OCI-LY1 (cell line): ENCODE measurements around the gene CEP19.

Experiments used
- H2AFZ ChIP-seq: fragments of 200-600 bp; sonication (generic), shearing (Covaris generic); 2 replicates; pipeline ENCODE4 v1.6.0; 2014; ENCODE audit warnings: antibody characterized with exemption, mild to moderate bottlenecking, low read length
- H3F3A ChIP-seq: fragments of 200-600 bp; sonication (generic), shearing (Covaris generic); 2 replicates; pipeline ENCODE4 v1.6.0; 2014; ENCODE audit warnings: mild to moderate bottlenecking, antibody characterized with exemption, low read length, moderate library complexity; ENCODE audit not compliant: insufficient read depth
- H3K27ac ChIP-seq: fragments of 200-600 bp; sonication (generic); 2 replicates; pipeline ENCODE4 v1.5.1; 2014; ENCODE audit warnings: low read length, mixed run types, mild to moderate bottlenecking, low read depth; ENCODE audit not compliant: poor library complexity, severe bottlenecking
- H3K27me3 ChIP-seq: fragments of 200-600 bp; sonication (generic); 2 replicates; pipeline ENCODE4 v1.6.0; 2014; ENCODE audit warnings: antibody characterized with exemption, mild to moderate bottlenecking, low read length, moderate library complexity; ENCODE audit not compliant: insufficient read depth
- H3K36me3 ChIP-seq: fragments of 200-600 bp; sonication (generic); 2 replicates; pipeline ENCODE4 v1.6.1; 2014; ENCODE audit warnings: mild to moderate bottlenecking, antibody characterized with exemption, low read length, moderate library complexity, mixed read lengths; ENCODE audit not compliant: insufficient read depth
- H3K4me1 ChIP-seq: fragments of 200-600 bp; sonication (generic); 2 replicates; pipeline ENCODE4 v1.5.1; 2014; ENCODE audit warnings: mild to moderate bottlenecking, low read length, moderate library complexity; ENCODE audit not compliant: insufficient read depth, severe bottlenecking
- H3K4me2 ChIP-seq: fragments of 200-600 bp; sonication (generic), shearing (Covaris generic); 2 replicates; pipeline ENCODE4 v1.6.1; 2014; ENCODE audit warnings: low read length
- H3K4me3 ChIP-seq: fragments of 200-600 bp; sonication (generic); 2 replicates; pipeline ENCODE4 v1.5.1; 2014; ENCODE audit warnings: low read length, low read depth, mild to moderate bottlenecking, mixed read lengths; ENCODE audit not compliant: poor library complexity, severe bottlenecking
- H3K79me2 ChIP-seq: fragments of 200-600 bp; shearing (Covaris generic); 2 replicates; pipeline ENCODE4 v1.6.1; 2016; ENCODE audit warnings: mixed run types, low read length, mixed read lengths; ENCODE audit not compliant: insufficient read depth
- H3K9ac ChIP-seq: fragments of 200-600 bp; sonication (generic), shearing (Covaris generic); 2 replicates; pipeline ENCODE4 v1.6.1; 2014; ENCODE audit warnings: mild to moderate bottlenecking, low read length, mixed read lengths
- H3K9me2 ChIP-seq: fragments of 200-600 bp; sonication (generic), shearing (Covaris generic); 2 replicates; pipeline ENCODE4 v1.6.1; 2014; ENCODE audit warnings: low read depth, mild to moderate bottlenecking, low read length, mixed read lengths
- H3K9me3 ChIP-seq: fragments of 200-600 bp; shearing (Covaris generic); 2 replicates; pipeline ENCODE4 v1.6.1; 2014; ENCODE audit warnings: low read length, mixed read lengths
- H4K20me1 ChIP-seq: fragments of 200-600 bp; sonication (generic), shearing (Covaris generic); 2 replicates; pipeline ENCODE4 v1.6.0; 2016; ENCODE audit warnings: mild to moderate bottlenecking, low read length; ENCODE audit not compliant: insufficient read depth
- EZH2 ChIP-seq: fragments of 200-600 bp; sonication (generic), shearing (Covaris generic); IDR thresholded peaks from 2 replicates; pipeline ENCODE4 v1.8.0; 2017; ENCODE audit warnings: borderline replicate concordance, mixed run types, mild to moderate bottlenecking, antibody characterized with exemption, low read length, moderate library complexity, mixed read lengths
- TF ChIP-seq, protein P1 (sequence below): fragments of 200-600 bp; sonication (generic), shearing (Covaris generic); IDR thresholded peaks from 2 replicates; pipeline ENCODE4 v1.5.1; 2017; ENCODE audit warnings: mild to moderate bottlenecking, antibody characterized with exemption, low read length, moderate library complexity, mixed read lengths

Gene CEP19

DNA sequence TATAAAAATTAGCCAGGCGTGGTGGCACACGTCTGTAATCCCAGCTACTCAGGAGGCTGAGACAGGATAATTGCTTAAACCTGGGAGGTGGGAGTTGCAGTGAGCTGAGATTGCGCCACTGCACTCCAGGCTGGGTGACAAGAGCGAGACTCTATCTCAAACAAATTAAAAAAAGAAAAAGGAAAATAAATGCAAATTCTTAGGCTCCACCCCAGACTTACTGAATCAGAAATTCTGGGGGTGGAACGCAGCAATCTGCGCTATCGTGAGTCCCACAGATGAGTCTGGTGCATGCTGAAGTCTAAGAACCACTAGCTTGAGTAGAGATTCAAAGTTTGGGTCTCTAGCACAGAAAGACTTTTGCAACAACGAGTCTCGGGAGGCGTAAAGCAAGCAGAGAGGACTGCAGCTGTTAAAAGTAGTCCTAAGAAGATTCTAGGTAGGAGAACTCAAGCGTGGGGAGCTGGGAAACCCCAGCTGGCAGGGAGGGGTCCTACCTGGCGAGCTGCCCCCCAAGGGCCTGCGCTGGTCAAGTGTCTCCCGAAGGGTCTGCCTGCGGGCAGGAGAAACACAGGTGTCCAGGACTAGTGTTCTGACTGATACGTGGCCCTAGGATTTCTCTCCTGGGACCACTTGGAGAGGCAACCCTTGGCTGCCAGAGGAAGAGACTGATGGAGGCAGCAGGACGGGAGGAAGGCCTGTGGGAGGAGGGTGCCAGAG lies 21.9 kb downstream of the CEP19 start:
- Histone ChIP-seq H3K4me3 (no peak overlapping the region), H2AFZ (no peak overlapping the region), H3F3A (no peaks in the 10 kb centered on the region), H3K9me2 (no peaks in the 10 kb centered on the region), H4K20me1 (no peaks in the 10 kb centered on the region), H3K36me3 (no peaks in the 10 kb centered on the region), H3K4me1 (peaks cover 2% of the 10 kb centered on the region), H3K9ac (no peak overlapping the region), H3K79me2 (no peaks in the 10 kb centered on the region), H3K4me2 (no peak overlapping the region), H3K27me3 (no peaks in the 10 kb centered on the region), H3K9me3 (no peaks in the 10 kb centered on the region), H3K27ac (no peak overlapping the region)
- TF ChIP-seq, protein P1, sequence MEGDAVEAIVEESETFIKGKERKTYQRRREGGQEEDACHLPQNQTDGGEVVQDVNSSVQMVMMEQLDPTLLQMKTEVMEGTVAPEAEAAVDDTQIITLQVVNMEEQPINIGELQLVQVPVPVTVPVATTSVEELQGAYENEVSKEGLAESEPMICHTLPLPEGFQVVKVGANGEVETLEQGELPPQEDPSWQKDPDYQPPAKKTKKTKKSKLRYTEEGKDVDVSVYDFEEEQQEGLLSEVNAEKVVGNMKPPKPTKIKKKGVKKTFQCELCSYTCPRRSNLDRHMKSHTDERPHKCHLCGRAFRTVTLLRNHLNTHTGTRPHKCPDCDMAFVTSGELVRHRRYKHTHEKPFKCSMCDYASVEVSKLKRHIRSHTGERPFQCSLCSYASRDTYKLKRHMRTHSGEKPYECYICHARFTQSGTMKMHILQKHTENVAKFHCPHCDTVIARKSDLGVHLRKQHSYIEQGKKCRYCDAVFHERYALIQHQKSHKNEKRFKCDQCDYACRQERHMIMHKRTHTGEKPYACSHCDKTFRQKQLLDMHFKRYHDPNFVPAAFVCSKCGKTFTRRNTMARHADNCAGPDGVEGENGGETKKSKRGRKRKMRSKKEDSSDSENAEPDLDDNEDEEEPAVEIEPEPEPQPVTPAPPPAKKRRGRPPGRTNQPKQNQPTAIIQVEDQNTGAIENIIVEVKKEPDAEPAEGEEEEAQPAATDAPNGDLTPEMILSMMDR: no peak
- TF ChIP-seq EZH2: no peak

DNA sequence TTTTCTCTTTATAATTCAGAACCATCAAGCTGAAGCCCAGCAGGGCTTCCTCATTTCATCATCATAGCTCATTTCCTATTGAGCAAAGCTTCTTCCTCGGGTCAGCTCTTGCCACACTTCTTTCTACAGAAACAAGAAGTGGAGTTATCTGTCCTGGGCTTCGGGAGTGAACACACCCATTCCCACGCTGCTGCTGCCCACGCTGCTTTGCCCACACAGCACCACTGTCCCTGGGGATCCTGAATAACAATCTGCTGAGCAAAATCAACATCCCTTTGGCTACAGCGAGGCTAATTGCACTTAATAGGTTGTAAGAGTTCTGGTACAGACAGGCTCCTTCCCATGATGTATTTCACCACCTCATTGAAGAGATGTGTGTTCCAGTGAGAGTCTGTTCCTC lies 23.7 kb downstream of the CEP19 start:
- Histone ChIP-seq H3K9me2 (no peaks in the 10 kb centered on the region), H3F3A (no peaks in the 10 kb centered on the region), H3K4me3 (no peak overlapping the region), H4K20me1 (no peaks in the 10 kb centered on the region), H3K27ac (no peak overlapping the region), H3K36me3 (no peaks in the 10 kb centered on the region), H3K27me3 (no peaks in the 10 kb centered on the region), H3K4me1 (peaks cover 10% of the 10 kb centered on the region), H3K9ac (no peak overlapping the region), H3K79me2 (no peaks in the 10 kb centered on the region), H2AFZ (no peak overlapping the region), H3K4me2 (no peak overlapping the region), H3K9me3 (no peaks in the 10 kb centered on the region)
- TF ChIP-seq EZH2: no peak
- TF ChIP-seq, protein P1: no peak

DNA sequence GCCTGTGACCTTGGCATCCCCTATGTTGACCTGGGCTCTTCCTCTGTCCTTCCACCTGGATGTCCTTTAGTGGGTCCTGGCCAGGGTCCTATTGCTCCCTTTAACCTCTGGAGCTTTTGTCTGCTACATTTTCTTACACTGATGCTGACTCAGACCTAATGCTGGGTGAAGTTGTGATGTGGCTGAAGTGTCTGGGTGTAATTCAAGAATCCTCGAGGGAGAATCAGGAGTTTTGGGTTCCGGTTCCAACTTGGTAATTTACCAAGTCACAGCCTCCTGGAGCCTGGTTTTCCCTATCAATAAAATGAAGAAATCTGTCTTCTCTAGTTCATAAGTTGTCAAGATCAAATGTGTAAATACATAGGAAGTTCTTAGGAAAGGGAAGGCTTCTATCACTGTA lies 25.6 kb downstream of the CEP19 start:
- Histone ChIP-seq H3K9ac (no peak overlapping the region), H3K9me2 (no peaks in the 10 kb centered on the region), H3K27me3 (no peaks in the 10 kb centered on the region), H3K4me2 (no peak overlapping the region), H3K79me2 (no peaks in the 10 kb centered on the region), H3F3A (no peaks in the 10 kb centered on the region), H3K4me3 (no peak overlapping the region), H3K4me1 (peaks cover 10% of the 10 kb centered on the region), H3K27ac (no peak overlapping the region), H3K9me3 (no peaks in the 10 kb centered on the region), H3K36me3 (no peaks in the 10 kb centered on the region), H2AFZ (no peak overlapping the region), H4K20me1 (no peaks in the 10 kb centered on the region)
- TF ChIP-seq, protein P1: no peak
- TF ChIP-seq EZH2: no peak
